Stimulated activated CD4-positive, alpha-beta T cell treated with anti-CD3 and anti-CD28 coated beads, Interleukin-15, amount 100 ng/mL, for 48 hours (primary cell): ENCODE data around the gene ECSCR.

ENCODE experiments used
- DNase-seq, 2 donors: peaks; one replicate each; pipeline ENCODE4 v3.0.0-alpha.2; 2020; ENCODE audit warnings: low read depth in 2 of 2

The ECSCR gene

GRCh38 chr5:139474890-139475791 is 12.6 kb upstream of the ECSCR start:
- no peak for DNase-seq

GRCh38 chr5:139473565-139473964 is 11.0 kb upstream of the ECSCR start:
- DNase-seq: no peak

GRCh38 chr5:139473105-139473504 is 10.6 kb upstream of the ECSCR start:
- no peak for DNase-seq

GRCh38 chr5:139472386-139473030 is 10.0 kb upstream of the ECSCR start:
- DNase-seq: no peak

GRCh38 chr5:139470821-139471300 is 8.3 kb upstream of the ECSCR start, which contains the start of gene SMIM33:
Gene SMIM33, plus strand, starts transcription at chr5:139471004. Its CDS starts 118 bp downstream, at chr5:139471122.
- DNase-seq: no peak

GRCh38 chr5:139468421-139468931 is 5.9 kb upstream of the ECSCR start:
- DNase-seq: no peak

- no peak for DNase-seq
Measured at GRCh38 chr5:139461698-139462097, 845 bp downstream of the ECSCR start.

GRCh38 chr5:139461176-139461575 is 1.4 kb downstream of the ECSCR start:
- no peak for DNase-seq

- no peak for DNase-seq
Measured at GRCh38 chr5:139460455-139460854, 2.1 kb downstream of the ECSCR start.

- DNase-seq: no peak
Measured at GRCh38 chr5:139459451-139459934, 3.0 kb downstream of the ECSCR start.

GRCh38 chr5:139458580-139459407 is 3.7 kb downstream of the ECSCR start:
- peak; percentile 68 to 74 for DNase-seq

- no peak for DNase-seq
Measured at GRCh38 chr5:139457653-139458306, 4.8 kb downstream of the ECSCR start.

- no peak for DNase-seq
Measured at GRCh38 chr5:139457241-139457640, 5.3 kb downstream of the ECSCR start.

- DNase-seq: no peak
Measured at GRCh38 chr5:139456776-139457175, 5.8 kb downstream of the ECSCR start.

GRCh38 chr5:139454568-139455290 is 7.8 kb downstream of the ECSCR start:
- no peak for DNase-seq

- no peak for DNase-seq
Measured at GRCh38 chr5:139453683-139454567, 8.6 kb downstream of the ECSCR start.

- no peak for DNase-seq
Measured at GRCh38 chr5:139451878-139452660, 10.5 kb downstream of the ECSCR start.

- no peak for DNase-seq
Measured at GRCh38 chr5:139451176-139451575, 11.4 kb downstream of the ECSCR start.
